HG02588 (cell line): ENCODE measurements around the gene LDLRAD3.

Experiments
- ATAC-seq: cut with Tn5 transposase; IDR thresholded peaks from one replicate; pipeline ENCODE4 v1.9.1; 2021; ENCODE audit warnings: mild to moderate bottlenecking, moderate library complexity; ENCODE audit not compliant: unreplicated experiment

Gene LDLRAD3

GRCh38 chr11:36071917-36072500 is 128.1 kb downstream of the LDLRAD3 start:
- no peak for ATAC-seq

- no peak for ATAC-seq
These were observed 129.7 kb downstream of the LDLRAD3 start for GRCh38 chr11:36073411-36074203.

- ATAC-seq: no peak
These were observed 131.1 kb downstream of the LDLRAD3 start for GRCh38 chr11:36074941-36075431.

- no peak for ATAC-seq
These were observed 133.5 kb downstream of the LDLRAD3 start for GRCh38 chr11:36077368-36077767.

- no peak for ATAC-seq
These were observed 134.2 kb downstream of the LDLRAD3 start for GRCh38 chr11:36077886-36078685.

- ATAC-seq: no peak
These were observed 134.8 kb downstream of the LDLRAD3 start for GRCh38 chr11:36078686-36079055.

- ATAC-seq: no peak
These were observed 136.2 kb downstream of the LDLRAD3 start for GRCh38 chr11:36079878-36080675.

- no peak for ATAC-seq
These were observed 137.5 kb downstream of the LDLRAD3 start for GRCh38 chr11:36081274-36081945.

GRCh38 chr11:36086366-36086765 is 142.5 kb downstream of the LDLRAD3 start:
- ATAC-seq: no peak

- no peak for ATAC-seq
These were observed 144.6 kb downstream of the LDLRAD3 start for GRCh38 chr11:36088266-36088972.

GRCh38 chr11:36089920-36090319 is 146.1 kb downstream of the LDLRAD3 start:
- no peak for ATAC-seq

GRCh38 chr11:36090356-36091109 is 146.7 kb downstream of the LDLRAD3 start:
- ATAC-seq: no peak

- no peak for ATAC-seq
These were observed 147.5 kb downstream of the LDLRAD3 start for GRCh38 chr11:36091256-36091811.

GRCh38 chr11:36092314-36093030 is 148.6 kb downstream of the LDLRAD3 start:
- ATAC-seq: no peak

GRCh38 chr11:36093548-36093947 is 149.7 kb downstream of the LDLRAD3 start:
- no peak for ATAC-seq

- no peak for ATAC-seq
These were observed 150.3 kb downstream of the LDLRAD3 start for GRCh38 chr11:36094164-36094563.

- no peak for ATAC-seq
These were observed 151.9 kb downstream of the LDLRAD3 start for GRCh38 chr11:36095716-36096115.

GRCh38 chr11:36097219-36097650 is 153.4 kb downstream of the LDLRAD3 start:
- no peak for ATAC-seq
